GM12892 (cell line): ENCODE measurements around the gene SORCS2.

Experiments used
- DNase-seq: peaks from one replicate; pipeline ENCODE4 v3.0.0; 2011; ENCODE audit not compliant: insufficient read length
- FAIRE-seq: peaks from 2 replicates; lab custom pipeline; 2011; peaks lifted over from hg19 to GRCh38; lab: Jason Lieb, UNC
- POLR2A ChIP-seq: IDR thresholded peaks from 2 replicates; pipeline ENCODE4 v1.6.1; 2011; ENCODE audit warnings: low read depth, low read length, control low read depth
- POLR2AphosphoS5 ChIP-seq: IDR thresholded peaks from 2 replicates; pipeline ENCODE4 v1.6.1; 2011; ENCODE audit warnings: low read depth, low read length, control low read depth
- TAF1 ChIP-seq: IDR thresholded peaks from 2 replicates; pipeline ENCODE4 v1.6.1; 2011; ENCODE audit warnings: low read depth, mild to moderate bottlenecking, control low read depth, low read length, borderline replicate concordance

The SORCS2 gene

GRCh38 chr4:7512428-7512827 is 320.1 kb downstream of the SORCS2 start:
- no peak for TF ChIP-seq POLR2AphosphoS5
- TF ChIP-seq POLR2A, result no peak
- no peak for TF ChIP-seq TAF1

GRCh38 chr4:7512946-7513345 is 320.6 kb downstream of the SORCS2 start:
- DNase-seq, result no peak
- no peak for FAIRE-seq
- TF ChIP-seq POLR2A (no peak), POLR2AphosphoS5 (no peak), TAF1 (no peak)

More at GRCh38 chr4:7512428-7512827, 320.1 kb downstream of the SORCS2 start:
- FAIRE-seq (no peak), DNase-seq (no peak)

GRCh38 chr4:7513671-7514070 is 321.3 kb downstream of the SORCS2 start:
- TF ChIP-seq POLR2A (no peak), TAF1 (no peak), POLR2AphosphoS5 (no peak)
- DNase-seq, result no peak
- no peak for FAIRE-seq

- DNase-seq, result no peak
- no peak for TF ChIP-seq POLR2AphosphoS5
- TF ChIP-seq POLR2A, result no peak
- TF ChIP-seq TAF1, result no peak
- no peak for FAIRE-seq
Measured at GRCh38 chr4:7514281-7514680, 321.9 kb downstream of the SORCS2 start.

GRCh38 chr4:7514789-7515188 is 322.5 kb downstream of the SORCS2 start:
- no peak for TF ChIP-seq POLR2A
- no peak for TF ChIP-seq POLR2AphosphoS5
- TF ChIP-seq TAF1, result no peak
- DNase-seq (no peak), FAIRE-seq (no peak)

GRCh38 chr4:7515390-7515902 is 323.1 kb downstream of the SORCS2 start:
- FAIRE-seq (no peak), DNase-seq (no peak)
- TF ChIP-seq TAF1 (no peak), POLR2AphosphoS5 (no peak), POLR2A (no peak)

- no peak for DNase-seq
- TF ChIP-seq TAF1, result no peak
- FAIRE-seq, result no peak
Measured at GRCh38 chr4:7516096-7516772, 323.9 kb downstream of the SORCS2 start.

- FAIRE-seq (no peak), DNase-seq (no peak)
- TF ChIP-seq TAF1 (no peak), POLR2A (no peak), POLR2AphosphoS5 (no peak)
Measured at GRCh38 chr4:7516773-7517144, 324.4 kb downstream of the SORCS2 start.

GRCh38 chr4:7518871-7519637 is 326.7 kb downstream of the SORCS2 start:
- DNase-seq (no peak), FAIRE-seq (no peak)
- TF ChIP-seq POLR2A, result no peak
- no peak for TF ChIP-seq TAF1
- no peak for TF ChIP-seq POLR2AphosphoS5

GRCh38 chr4:7519638-7520376 is 327.5 kb downstream of the SORCS2 start:
- no peak for DNase-seq
- FAIRE-seq, result no peak
- TF ChIP-seq POLR2AphosphoS5 (no peak), TAF1 (no peak), POLR2A (no peak)

GRCh38 chr4:7521666-7522065 is 329.3 kb downstream of the SORCS2 start:
- DNase-seq, result no peak
- FAIRE-seq, result no peak
- TF ChIP-seq POLR2A, result no peak

- no peak for FAIRE-seq
- no peak for TF ChIP-seq POLR2A
- TF ChIP-seq POLR2AphosphoS5, result no peak
- DNase-seq, result no peak
Measured at GRCh38 chr4:7522452-7523220, 330.3 kb downstream of the SORCS2 start.
